Natural killer cell (primary cell): ENCODE results near the gene FRMD3. TPM values are rescaled to one million over a fixed set of nuclear protein-coding genes. Genes with fewer than 3 reads are reported as not detected.

Source experiments
- ATAC-seq, 3 donors: fragments of 150-1000 bp in 2 of 3; fragments of 200-7000 bp in 1 of 3; cut with Tn5 transposase; 1 replicate in 1 of 3; 2 replicates in 2 of 3; pipeline ENCODE4 v1.10.0; 2021; ENCODE audit warnings: mild to moderate bottlenecking in 2 of 3, moderate library complexity in 2 of 3
- DNase-seq, 2 donors: peaks; one replicate each; pipeline versions ENCODE4 v3.0.0 to v3.0.0-alpha.2; 2013 to 2021; ENCODE audit warnings: mixed read lengths in 1 of 2
- H3K27ac ChIP-seq: one replicate; pipeline ENCODE4 v1.5.1; 2013; ENCODE audit warnings: mild to moderate bottlenecking, low read length
- H3K27me3 ChIP-seq: one replicate; pipeline ENCODE4 v1.6.1; 2013; ENCODE audit warnings: low read length; ENCODE audit not compliant: control insufficient read depth, insufficient read depth
- H3K36me3 ChIP-seq: one replicate; pipeline ENCODE4 v1.6.1; 2013; ENCODE audit warnings: low read length; ENCODE audit not compliant: control insufficient read depth, insufficient read depth
- H3K4me1 ChIP-seq: one replicate; pipeline ENCODE4 v1.6.1; 2013; ENCODE audit warnings: low read length; ENCODE audit not compliant: control insufficient read depth, insufficient read depth
- H3K4me3 ChIP-seq: one replicate; pipeline ENCODE4 v1.5.1; 2013; ENCODE audit warnings: low read length
- H3K9me3 ChIP-seq: one replicate; pipeline ENCODE4 v1.6.1; 2013; ENCODE audit warnings: low read length; ENCODE audit not compliant: control insufficient read depth, insufficient read depth
- H3K27ac Mint-ChIP-seq, 2 donors: one replicate each; pipeline ENCODE4 v1.8.0; 2022; ENCODE audit warnings: mild to moderate bottlenecking in 2 of 2, mixed read lengths in 2 of 2, moderate library complexity in 1 of 2
- H3K27me3 Mint-ChIP-seq, 2 donors: one replicate each; pipeline ENCODE4 v1.8.0; 2022; ENCODE audit warnings: low read depth in 2 of 2, mixed read lengths in 2 of 2
- H3K36me3 Mint-ChIP-seq: one replicate; pipeline ENCODE4 v1.8.0; 2022; ENCODE audit warnings: mixed read lengths
- H3K4me1 Mint-ChIP-seq, 2 donors: one replicate each; pipeline ENCODE4 v1.8.0; 2022; ENCODE audit warnings: mixed read lengths in 2 of 2
- H3K4me3 Mint-ChIP-seq: one replicate; pipeline ENCODE4 v1.8.0; 2022; ENCODE audit warnings: mild to moderate bottlenecking, moderate library complexity, mixed read lengths
- H3K9me3 Mint-ChIP-seq, 2 donors: one replicate each; pipeline ENCODE4 v1.8.0; 2022; ENCODE audit warnings: mixed read lengths in 2 of 2
- CTCF ChIP-seq: fragments of 200-600 bp; IDR thresholded peaks from one replicate; pipeline ENCODE4 v1.8.0; 2022; ENCODE audit warnings: antibody characterized with exemption
- WGBS: methylation state at CpG from one replicate; pipeline ENCODE4 v1.1.7; 2013; ENCODE audit warnings: missing lambda C conversion rate; ENCODE audit not compliant: insufficient coverage; 5-methylcytosine and 5-hydroxymethylcytosine counted together
- intact Hi-C: fragments of 100-400 bp; cut with micrococcal nuclease; formaldehyde crosslinking; loops from one replicate; pipeline ENCODE4 v1.14.2; 2022
- total RNA-seq, 4 donors: library from RNA; stranded (reverse); fragments of 120-200 nt in 1 of 4; gene quantifications; one replicate each; pipeline versions ENCODE4 v1.2.3 to v1.2.4, GENCODE V29; 2013 to 2022

The FRMD3 gene
- total RNA-seq, 3 donors from 2014 or later (not counting 1 experiment from before 2014, with no cell fraction given) = 1.2 to 2.4 (median 2.1) TPM

GRCh38 chr9:83434254-83434653, 103.9 kb downstream of the FRMD3 start:
- Histone ChIP-seq H3K4me1 (no peaks in the 10 kb centered on the region), H3K4me3 (no peak overlapping the region), H3K27me3 (no peaks in the 10 kb centered on the region), H3K27ac (no peak overlapping the region), H3K36me3 (no peaks in the 10 kb centered on the region), H3K9me3 (no peaks in the 10 kb centered on the region)
- no peak overlapping the region for H3K27ac Mint-ChIP-seq
- intact Hi-C loops = no loop called here
- H3K36me3 Mint-ChIP-seq = no peaks in the 10 kb centered on the region
- no peak for ATAC-seq
- no peak overlapping the region for H3K4me3 Mint-ChIP-seq
- no peak for TF ChIP-seq CTCF
- no peaks in the 10 kb centered on the region for H3K27me3 Mint-ChIP-seq
- no peaks in the 10 kb centered on the region for H3K9me3 Mint-ChIP-seq
- no peak for DNase-seq
- H3K4me1 Mint-ChIP-seq = no peaks in the 10 kb centered on the region
- 94% methylated on average over 1 of the region's 1 CpG for WGBS

GRCh38 chr9:83433846-83434245, 104.4 kb downstream of the FRMD3 start:
- H3K4me1 ChIP-seq = no peaks in the 10 kb centered on the region
- no peak overlapping the region for H3K4me3 ChIP-seq
- H3K36me3 ChIP-seq = no peaks in the 10 kb centered on the region
- ATAC-seq = no peak
- H3K9me3 ChIP-seq = no peaks in the 10 kb centered on the region
- Mint-ChIP-seq H3K36me3 (no peaks in the 10 kb centered on the region), H3K4me3 (no peak overlapping the region), H3K9me3 (no peaks in the 10 kb centered on the region), H3K4me1 (no peaks in the 10 kb centered on the region), H3K27me3 (no peaks in the 10 kb centered on the region), H3K27ac (no peak overlapping the region)
- 100% methylated on average over 1 of the region's 1 CpG for WGBS
- DNase-seq = no peak
- H3K27ac ChIP-seq = no peak overlapping the region
- no peaks in the 10 kb centered on the region for H3K27me3 ChIP-seq
- TF ChIP-seq CTCF = no peak
- intact Hi-C loops = no loop called here

GRCh38 chr9:83432877-83433550, 105.2 kb downstream of the FRMD3 start:
- no peaks in the 10 kb centered on the region for H3K27me3 ChIP-seq
- H3K4me3 Mint-ChIP-seq = no peak overlapping the region
- no peaks in the 10 kb centered on the region for H3K4me1 ChIP-seq
- H3K27me3 Mint-ChIP-seq = no peaks in the 10 kb centered on the region
- H3K27ac ChIP-seq = no peak overlapping the region
- H3K9me3 ChIP-seq = no peaks in the 10 kb centered on the region
- 88% methylated on average over 1 of the region's 2 CpGs for WGBS
- TF ChIP-seq CTCF = no peak
- H3K27ac Mint-ChIP-seq = no peak overlapping the region
- no peak for ATAC-seq
- no peaks in the 10 kb centered on the region for H3K9me3 Mint-ChIP-seq
- no peak for DNase-seq
- H3K4me3 ChIP-seq = no peak overlapping the region
- no peaks in the 10 kb centered on the region for H3K36me3 Mint-ChIP-seq
- H3K4me1 Mint-ChIP-seq = no peaks in the 10 kb centered on the region
- no peaks in the 10 kb centered on the region for H3K36me3 ChIP-seq
- intact Hi-C loops = no loop called here

GRCh38 chr9:83432104-83432627, 106.0 kb downstream of the FRMD3 start:
- Mint-ChIP-seq H3K36me3 (no peaks in the 10 kb centered on the region), H3K9me3 (no peaks in the 10 kb centered on the region), H3K27me3 (no peaks in the 10 kb centered on the region), H3K4me3 (no peak overlapping the region), H3K4me1 (no peaks in the 10 kb centered on the region), H3K27ac (no peak overlapping the region)
- Histone ChIP-seq H3K27ac (no peak overlapping the region), H3K36me3 (no peaks in the 10 kb centered on the region), H3K9me3 (no peaks in the 10 kb centered on the region), H3K4me3 (no peak overlapping the region), H3K27me3 (no peaks in the 10 kb centered on the region), H3K4me1 (no peaks in the 10 kb centered on the region)
- DNase-seq = no peak
- WGBS = 78% methylated on average over 4 of the region's 6 CpGs
- no peak for ATAC-seq
- intact Hi-C loops = no loop called here
- TF ChIP-seq CTCF = no peak
